DND-41 (cell line): ENCODE measurements around the gene PRRC2B.

Experiments used
- EZH2 ChIP-seq: IDR thresholded peaks from 3 replicates; pipeline ENCODE4 v1.6.1; 2012; ENCODE audit warnings: borderline replicate concordance, low read depth, mild to moderate bottlenecking, moderate library complexity, low read length, inconsistent platforms; ENCODE audit not compliant: severe bottlenecking
- TF ChIP-seq, protein P1 (sequence below): IDR thresholded peaks from 2 replicates; pipeline ENCODE4 v1.5.1; 2012; ENCODE audit warnings: borderline replicate concordance, low read length, moderate library complexity, mild to moderate bottlenecking; ENCODE audit not compliant: poor library complexity, severe bottlenecking; ENCODE audit errors: extremely low read depth

DNA sequence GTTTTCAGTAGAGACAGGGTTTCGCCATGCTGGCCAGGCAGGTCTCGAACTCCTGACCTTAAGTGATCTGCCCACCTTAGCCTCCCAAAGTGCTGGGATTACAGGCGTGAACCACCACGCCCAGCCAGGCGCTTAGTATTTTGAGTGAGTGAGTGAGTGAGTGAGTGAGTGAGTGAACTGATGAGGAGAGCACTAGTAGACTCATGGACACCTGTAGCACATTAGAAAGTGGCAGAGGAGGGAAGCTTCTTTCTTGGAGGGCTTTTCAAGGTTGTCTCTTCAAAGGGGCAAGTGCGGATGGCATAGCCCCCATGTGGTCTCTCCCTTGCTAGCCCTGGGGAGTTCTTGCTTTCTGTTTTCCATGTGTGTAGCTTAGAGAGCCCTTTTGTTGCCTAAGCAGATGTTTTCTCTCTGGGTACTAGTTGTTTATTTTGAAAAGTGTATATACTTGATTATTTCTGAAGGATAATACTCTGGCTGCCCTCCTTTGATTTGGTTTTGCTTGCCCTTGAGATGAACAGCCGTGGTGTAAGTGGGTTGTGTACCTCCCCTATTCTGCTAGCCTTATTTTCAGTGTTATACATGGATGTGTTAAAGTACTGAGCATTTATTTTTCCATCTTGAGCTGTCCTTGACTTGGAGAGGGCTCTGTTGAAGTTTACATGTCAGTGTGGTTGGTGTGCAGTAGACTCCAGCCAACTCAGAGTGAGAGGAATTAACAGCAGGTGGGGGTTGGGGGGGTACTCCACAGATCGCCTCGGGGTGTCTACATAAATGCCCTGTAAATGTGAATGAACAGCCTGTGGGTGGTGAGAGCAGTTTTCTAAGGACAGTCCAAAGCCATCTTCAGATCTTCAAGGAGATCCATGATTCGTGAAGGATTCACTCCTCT lies 35.5 kb downstream of the PRRC2B start:
- TF ChIP-seq, protein P1, sequence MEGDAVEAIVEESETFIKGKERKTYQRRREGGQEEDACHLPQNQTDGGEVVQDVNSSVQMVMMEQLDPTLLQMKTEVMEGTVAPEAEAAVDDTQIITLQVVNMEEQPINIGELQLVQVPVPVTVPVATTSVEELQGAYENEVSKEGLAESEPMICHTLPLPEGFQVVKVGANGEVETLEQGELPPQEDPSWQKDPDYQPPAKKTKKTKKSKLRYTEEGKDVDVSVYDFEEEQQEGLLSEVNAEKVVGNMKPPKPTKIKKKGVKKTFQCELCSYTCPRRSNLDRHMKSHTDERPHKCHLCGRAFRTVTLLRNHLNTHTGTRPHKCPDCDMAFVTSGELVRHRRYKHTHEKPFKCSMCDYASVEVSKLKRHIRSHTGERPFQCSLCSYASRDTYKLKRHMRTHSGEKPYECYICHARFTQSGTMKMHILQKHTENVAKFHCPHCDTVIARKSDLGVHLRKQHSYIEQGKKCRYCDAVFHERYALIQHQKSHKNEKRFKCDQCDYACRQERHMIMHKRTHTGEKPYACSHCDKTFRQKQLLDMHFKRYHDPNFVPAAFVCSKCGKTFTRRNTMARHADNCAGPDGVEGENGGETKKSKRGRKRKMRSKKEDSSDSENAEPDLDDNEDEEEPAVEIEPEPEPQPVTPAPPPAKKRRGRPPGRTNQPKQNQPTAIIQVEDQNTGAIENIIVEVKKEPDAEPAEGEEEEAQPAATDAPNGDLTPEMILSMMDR: no peak
- TF ChIP-seq EZH2: no peak
